ENCODE data around the gene SLC1A5.
"Not testable (repeated sequence)": the region's sequence is repeated elsewhere in the genome, so short reads cannot be mapped to it uniquely, and the experiment has no call there.

SLC1A5 gene

GRCh38 chr19:46788262-46788967 is at the start of gene SLC1A5:
TSS of gene SLC1A5 (minus strand) at chr19:46788594. CDS start at chr19:46787965, 629 bp downstream.
- peak; percentile 94 for DNase-seq (ENCODE audit: low read depth, low spot score)

GRCh38 chr19:46838160-46838559 is 49.8 kb upstream of the SLC1A5 start:
- DNase-seq (ENCODE audit: low read depth, low spot score) = no peak

- DNase-seq (ENCODE audit: low read depth, low spot score) = no peak
These were observed 46.6 kb upstream of the SLC1A5 start for GRCh38 chr19:46834984-46835383.

DNA sequence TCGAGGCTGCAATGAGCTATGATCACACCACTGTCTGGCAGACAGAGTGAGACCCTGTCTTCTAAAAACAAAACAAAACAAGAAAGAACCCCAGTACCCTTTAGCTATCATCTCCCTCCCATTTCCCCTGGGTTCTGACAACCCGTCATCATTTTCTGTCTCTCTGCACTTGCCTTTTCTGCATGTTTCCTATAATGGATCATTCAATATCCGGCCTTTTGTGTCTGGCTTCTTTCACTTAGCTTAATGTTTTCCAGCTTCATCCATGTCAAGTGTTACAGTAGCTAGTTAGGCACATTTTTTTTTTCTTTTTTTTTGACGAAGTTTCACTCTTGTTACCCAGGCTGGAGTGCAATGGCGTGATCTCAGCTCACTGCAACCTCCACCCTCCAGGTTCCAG is 45.7 kb upstream of the SLC1A5 start:
- DNase-seq (ENCODE audit: low read depth, low spot score) = no peak

DNA sequence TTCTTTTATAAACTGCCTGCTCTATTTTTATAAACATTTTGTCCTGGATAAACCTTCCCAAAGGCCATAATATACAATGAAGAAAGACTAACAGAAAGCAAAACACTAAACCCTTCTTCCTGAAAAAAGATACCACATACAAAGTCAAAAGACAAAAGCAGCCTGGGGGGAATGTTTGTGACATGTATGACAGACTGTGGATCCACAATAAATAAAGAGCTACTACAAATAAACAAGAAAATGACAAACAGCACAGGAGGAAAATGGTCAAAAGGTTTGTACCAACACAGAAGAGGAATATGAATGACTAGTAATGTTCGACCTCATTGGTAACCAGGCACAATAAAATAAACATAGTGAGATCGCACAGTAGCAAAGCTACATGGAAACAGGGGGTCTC is 42.5 kb upstream of the SLC1A5 start:
- DNase-seq (ENCODE audit: low read depth, low spot score) = no peak

DNA sequence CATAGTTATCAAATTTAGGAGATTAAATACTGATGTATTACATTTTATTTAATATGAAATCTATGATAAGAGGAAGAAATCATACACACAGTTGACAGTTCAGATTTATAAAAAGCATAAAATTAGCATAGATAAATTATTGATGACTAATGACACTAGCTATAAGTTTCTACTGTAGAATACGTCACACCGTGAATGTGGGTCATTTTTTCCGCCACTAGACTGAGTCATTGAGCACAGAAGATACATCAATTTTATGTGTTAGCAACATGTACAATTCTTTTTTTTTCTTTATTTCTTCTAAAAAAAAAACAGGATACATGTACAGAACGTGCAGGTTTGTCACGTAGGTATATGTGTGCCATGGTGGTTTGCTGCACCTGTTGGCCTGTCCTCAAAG is 40.1 kb upstream of the SLC1A5 start:
- DNase-seq (ENCODE audit: low read depth, low spot score) = peak; percentile 22

GRCh38 chr19:46825731-46826055 is 37.3 kb upstream of the SLC1A5 start:
- no peak for DNase-seq (ENCODE audit: low read depth, low spot score)

DNA sequence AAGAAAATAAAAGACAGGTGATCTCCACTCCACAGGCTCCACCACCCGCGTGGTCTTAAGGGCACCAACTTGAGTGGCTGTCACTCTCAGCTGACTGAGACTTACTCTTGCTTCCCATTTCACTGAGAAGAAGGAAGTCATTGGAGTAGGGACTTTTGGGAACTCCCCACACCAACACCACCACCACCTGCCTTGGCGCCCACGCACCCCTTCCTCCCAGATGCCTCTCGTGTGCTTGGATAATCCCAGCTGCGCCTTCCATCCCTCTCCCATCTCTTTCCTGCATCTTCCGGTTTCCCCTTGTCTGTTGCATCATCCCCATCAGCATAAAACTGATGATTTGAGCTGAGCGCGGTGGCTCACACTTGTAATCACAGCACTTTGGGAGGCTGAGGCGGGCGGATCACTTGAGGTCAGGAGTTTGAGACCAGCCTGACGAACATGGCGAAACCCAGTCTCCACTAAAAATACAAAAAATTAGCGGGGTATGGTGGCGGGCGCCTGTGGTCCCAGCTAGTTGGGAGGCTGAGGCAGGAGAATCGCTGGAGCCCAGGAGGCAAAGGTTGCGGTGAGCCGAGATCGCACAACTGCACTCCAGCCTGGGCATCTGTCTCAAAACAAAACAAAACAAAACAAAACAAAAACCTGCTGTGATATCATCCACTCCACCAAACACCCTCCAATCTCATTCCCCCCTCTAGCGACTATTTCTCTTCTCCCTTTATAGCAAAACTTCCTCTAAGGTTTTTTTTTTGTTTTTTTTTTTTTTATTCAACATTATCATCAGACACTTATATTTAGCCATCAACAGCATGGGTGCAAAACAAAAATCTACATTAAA is 36.7 kb upstream of the SLC1A5 start:
- DNase-seq (ENCODE audit: low read depth, low spot score) = no peak

DNA sequence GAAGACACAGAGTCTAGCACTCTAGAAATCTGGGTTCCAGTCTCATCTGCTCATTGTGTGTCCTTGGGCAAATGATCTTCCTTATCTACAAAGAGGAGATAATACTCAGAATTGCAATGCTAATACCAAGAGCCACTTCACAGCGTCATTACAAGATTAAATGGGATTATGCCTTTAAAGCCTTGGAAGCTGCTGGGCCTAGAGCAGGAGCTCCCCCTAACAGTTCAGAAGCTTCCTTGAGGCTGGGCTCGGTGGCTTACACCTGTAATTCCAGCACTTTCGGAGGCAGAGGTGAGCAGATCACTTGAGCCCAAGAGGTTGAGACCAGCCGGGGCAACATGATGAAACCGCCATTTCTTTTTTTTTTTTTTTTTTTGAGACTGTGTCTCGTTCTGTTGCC is 34.7 kb upstream of the SLC1A5 start:
- DNase-seq (ENCODE audit: low read depth, low spot score) = no peak

- not testable (repeated sequence) for DNase-seq (ENCODE audit: low read depth, low spot score)
These were observed 34.0 kb upstream of the SLC1A5 start for GRCh38 chr19:46822410-46822787.

GRCh38 chr19:46821512-46822409 is 33.4 kb upstream of the SLC1A5 start:
- DNase-seq (ENCODE audit: low read depth, low spot score) = peak; percentile 22

- DNase-seq (ENCODE audit: low read depth, low spot score) = no peak
These were observed 30.4 kb upstream of the SLC1A5 start for GRCh38 chr19:46818812-46819211.

DNA sequence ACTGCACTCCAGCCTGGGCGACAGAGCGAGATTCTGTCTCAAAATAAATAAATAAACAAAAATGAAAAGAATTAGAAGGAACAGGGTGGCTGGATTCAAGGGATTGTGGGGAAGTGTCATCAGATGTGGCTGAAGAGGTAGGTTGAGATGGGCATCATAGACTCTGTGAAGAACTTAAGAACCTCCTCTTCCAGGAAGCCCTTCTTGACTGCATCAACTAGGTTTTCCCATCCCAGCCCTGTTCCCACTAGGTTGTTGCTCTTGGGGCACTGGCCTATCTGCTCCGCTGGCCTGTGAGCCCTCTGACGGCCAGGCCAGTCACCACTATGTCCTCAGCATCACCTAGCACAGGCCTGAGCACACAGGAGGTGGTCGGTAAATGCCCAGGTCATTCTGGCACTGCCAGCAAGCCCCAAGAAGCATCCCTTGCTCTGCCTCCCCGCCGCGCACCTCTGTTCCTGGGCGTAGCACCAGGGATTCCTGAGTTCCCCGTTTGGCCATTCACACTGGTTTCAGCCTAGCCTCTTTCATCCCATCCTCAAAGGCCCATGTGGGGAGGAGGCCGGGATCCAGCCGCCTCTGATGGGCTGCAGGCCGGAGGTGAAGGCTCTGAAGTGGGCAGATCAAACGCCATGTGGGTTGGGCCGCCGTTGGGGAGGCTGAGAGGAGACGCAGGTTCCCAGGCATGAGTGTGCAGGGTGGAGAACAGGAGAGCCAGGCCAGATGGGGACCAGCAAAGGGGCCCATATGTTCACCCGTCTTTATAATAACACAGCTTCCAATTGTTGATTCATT is 27.6 kb upstream of the SLC1A5 start:
- DNase-seq (ENCODE audit: low read depth, low spot score) = no peak

DNA sequence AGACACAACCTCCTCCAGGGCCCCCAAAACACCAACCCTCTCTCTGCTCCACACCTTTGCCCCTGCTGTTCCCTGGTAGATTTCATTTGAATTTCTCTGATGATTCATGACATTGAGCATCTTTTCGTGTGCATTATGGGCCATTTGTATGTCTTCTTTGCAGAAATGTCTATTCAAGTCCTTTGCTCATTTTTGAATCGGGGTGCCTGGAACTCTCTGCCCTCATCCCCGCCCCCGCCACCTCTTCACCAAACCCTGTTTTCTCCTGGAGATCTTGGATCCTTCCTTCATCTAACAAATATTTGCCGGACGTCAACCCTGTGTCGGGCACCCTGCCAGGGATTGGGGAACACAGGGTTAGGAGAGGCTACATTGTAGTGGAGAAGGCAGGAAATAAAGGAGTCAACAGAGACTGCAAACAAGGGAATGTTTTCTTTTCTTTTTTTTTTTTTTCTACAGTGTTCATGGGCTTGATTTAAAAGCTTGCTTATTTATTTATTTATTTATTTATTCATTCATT is 25.5 kb upstream of the SLC1A5 start:
- DNase-seq (ENCODE audit: low read depth, low spot score) = no peak

- DNase-seq (ENCODE audit: low read depth, low spot score) = no peak
These were observed 24.8 kb upstream of the SLC1A5 start for GRCh38 chr19:46812977-46813838.

GRCh38 chr19:46809534-46810272 is 21.3 kb upstream of the SLC1A5 start:
- no peak for DNase-seq (ENCODE audit: low read depth, low spot score)

- DNase-seq (ENCODE audit: low read depth, low spot score) = no peak
These were observed 18.3 kb upstream of the SLC1A5 start for GRCh38 chr19:46806656-46807055.

DNA sequence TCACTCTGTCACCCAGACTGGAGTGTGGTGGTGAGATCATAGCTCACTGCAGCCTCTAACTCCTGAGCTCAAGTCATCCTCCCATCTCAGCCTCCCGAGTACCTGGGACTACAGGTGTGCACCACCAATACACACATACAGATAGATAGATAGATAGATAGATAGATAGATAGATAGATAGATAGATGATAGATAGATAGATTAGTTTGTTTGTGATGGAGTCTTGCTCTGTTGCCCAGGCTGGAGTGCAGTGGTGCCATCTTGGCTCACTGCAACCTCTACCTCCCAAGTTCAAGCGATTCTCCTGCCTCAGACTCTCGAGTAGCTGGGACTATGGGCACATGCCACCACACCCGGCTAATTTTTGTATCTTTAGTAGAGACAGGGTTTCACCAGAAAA is 16.0 kb upstream of the SLC1A5 start:
- not testable (repeated sequence) for DNase-seq (ENCODE audit: low read depth, low spot score)

DNA sequence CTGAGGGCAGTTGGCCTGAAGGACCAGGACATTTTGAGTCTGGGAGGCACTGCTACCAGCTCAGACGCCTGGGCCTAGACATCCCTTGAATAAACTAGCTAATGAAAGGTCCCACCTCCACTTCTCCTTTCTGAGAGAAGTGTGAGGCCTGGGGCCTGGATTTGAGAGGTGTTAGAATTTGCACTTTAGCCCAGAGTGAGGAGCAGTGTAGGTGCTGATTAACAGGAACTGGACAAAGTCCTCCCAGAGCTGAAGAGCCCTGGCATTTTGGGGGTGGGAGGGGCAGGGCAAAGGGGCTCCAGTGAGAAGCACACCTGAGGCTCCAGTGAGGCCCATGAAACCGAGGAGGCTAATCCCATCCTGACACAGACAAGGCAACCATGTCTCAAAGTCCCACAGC is 15.2 kb upstream of the SLC1A5 start:
- no peak for DNase-seq (ENCODE audit: low read depth, low spot score)

All from activated CD4-positive, CD25-positive, alpha-beta regulatory T cell treated with anti-CD3 and anti-CD28 coated beads, Interleukin-2, amount 50 U/mL, for 16 hours (primary cell).